NB4 (cell line): Measurements from ENCODE around the gene DCAF12L1.

Experiments used
- DNase-seq: peaks from one replicate; pipeline ENCODE4 v3.0.0; 2010; ENCODE audit warnings: low read depth
- H3K4me3 ChIP-seq: one replicate; pipeline ENCODE4 v1.5.1; 2011; ENCODE audit warnings: mild to moderate bottlenecking, low read depth, low read length, moderate library complexity
- CTCF ChIP-seq: IDR thresholded peaks from one replicate; pipeline ENCODE4 v1.5.1; 2012; ENCODE audit warnings: low read depth, low read length
- MAX ChIP-seq: IDR thresholded peaks from 2 replicates; pipeline ENCODE4 v1.6.1; 2011; ENCODE audit warnings: low read depth, low read length
- MYC ChIP-seq: IDR thresholded peaks from 2 replicates; pipeline ENCODE4 v1.6.1; 2011; ENCODE audit warnings: low read depth, low read length
- POLR2A ChIP-seq: IDR thresholded peaks from 2 replicates; pipeline ENCODE4 v1.6.1; 2011; ENCODE audit warnings: mild to moderate bottlenecking; ENCODE audit not compliant: insufficient read length; ENCODE audit errors: extremely low read depth

Gene DCAF12L1

GRCh38 chrX:126552313-126553022, at the start of gene DCAF12L1:
Gene DCAF12L1 (minus strand): TSS chrX:126552814. CDS start chrX:126552608, 206 bp downstream.
- no peak within 1 kb of the TSS for H3K4me3 ChIP-seq
- no peak for DNase-seq
- TF ChIP-seq MYC: no peak
- TF ChIP-seq MAX: no peak
- no peak for TF ChIP-seq CTCF
- no peak for TF ChIP-seq POLR2A

- TF ChIP-seq CTCF (no peak), POLR2A (no peak), MAX (no peak), MYC (no peak)
- no peak for DNase-seq
- no peak overlapping the region for H3K4me3 ChIP-seq
These were observed 28.3 kb upstream of the DCAF12L1 start for GRCh38 chrX:126580877-126581276.

GRCh38 chrX:126575911-126576310, 23.3 kb upstream of the DCAF12L1 start:
- TF ChIP-seq CTCF (no peak), POLR2A (no peak), MAX (no peak), MYC (no peak)
- DNase-seq: no peak

GRCh38 chrX:126557151-126557550, 4.5 kb upstream of the DCAF12L1 start:
- H3K4me3 ChIP-seq: no peak overlapping the region
- no peak for TF ChIP-seq MYC
- DNase-seq: no peak

More at GRCh38 chrX:126575911-126576310, 23.3 kb upstream of the DCAF12L1 start:
- H3K4me3 ChIP-seq: no peak overlapping the region

GRCh38 chrX:126551725-126552312, 795 bp downstream of the DCAF12L1 start:
- TF ChIP-seq MYC (no peak), MAX (no peak), CTCF (no peak), POLR2A (no peak)
- no peak for DNase-seq
- no peak overlapping the region for H3K4me3 ChIP-seq

- no peak for DNase-seq
- no peak overlapping the region for H3K4me3 ChIP-seq
- TF ChIP-seq MYC (no peak), MAX (no peak), POLR2A (no peak), CTCF (no peak)
These were observed 1.3 kb downstream of the DCAF12L1 start for GRCh38 chrX:126551306-126551705.
